ENCODE measurements around the gene ODAM.
"Not testable (repeated sequence)": the region's sequence is repeated elsewhere in the genome, so short reads cannot be mapped to it uniquely, and the experiment has no call there.

The ODAM gene

DNA sequence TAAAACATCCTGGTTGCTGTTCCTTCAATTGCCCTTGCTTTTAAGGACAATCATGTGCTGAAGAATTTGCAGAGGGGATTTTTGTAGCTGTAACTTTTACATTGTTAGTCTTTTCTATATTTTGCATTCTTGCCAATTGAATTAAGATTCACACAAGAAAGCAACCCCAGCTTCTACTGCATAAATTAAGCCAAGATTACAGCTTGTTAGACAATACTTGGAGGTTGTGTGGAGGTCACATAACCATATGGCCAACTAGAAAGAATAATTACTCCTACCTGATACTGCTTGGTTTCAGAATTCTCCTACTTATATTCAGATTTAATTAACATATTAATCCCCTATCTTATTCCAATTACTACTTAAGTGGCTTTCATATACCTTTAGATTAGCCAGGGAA, 26.3 kb downstream of the ODAM start:
- DNase-seq (ENCODE audit: low read depth): not testable (repeated sequence)

DNA sequence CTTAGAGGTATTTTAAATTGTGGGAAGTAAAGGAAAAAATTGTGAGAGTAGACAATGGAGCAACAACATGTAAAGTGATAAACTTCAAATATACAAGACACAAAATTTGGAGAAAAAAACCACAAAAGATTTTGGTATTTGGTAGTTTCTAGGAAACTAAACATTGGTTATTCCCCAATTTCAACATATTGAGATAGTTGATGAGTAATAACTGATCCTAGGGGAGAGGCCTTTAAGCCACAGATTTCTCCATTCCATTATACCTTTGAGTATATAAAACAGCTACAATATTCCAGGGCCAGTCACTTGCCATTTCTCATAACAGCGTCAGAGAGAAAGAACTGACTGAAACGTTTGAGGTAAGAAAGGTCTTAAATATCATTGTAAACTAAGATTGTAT, 30.3 kb downstream of the ODAM start, which contains the start of gene FDCSP:
FDCSP (plus strand) TSS at position 301 of the 400 bp plus-strand sequence. CDS start 5,071 bp downstream, outside the sequence.
- no peak for DNase-seq (ENCODE audit: low read depth)

DNA sequence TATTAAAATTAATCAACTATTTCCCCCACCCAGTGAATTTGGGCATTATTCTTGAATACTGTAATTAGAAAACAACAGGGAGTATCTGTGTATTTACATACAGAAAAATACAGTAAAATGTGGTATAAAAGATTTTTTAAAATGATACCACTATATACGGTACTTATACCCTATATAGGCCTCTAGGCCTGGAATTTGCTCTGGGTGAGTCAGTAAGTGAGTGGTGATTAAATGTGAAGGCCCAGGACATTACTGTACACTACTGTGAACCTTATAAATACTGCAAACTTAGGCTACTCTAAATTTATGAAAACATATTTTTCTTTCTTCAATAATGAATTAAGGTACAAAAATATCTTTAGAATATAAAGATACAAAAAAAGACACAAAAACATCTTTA, 40.6 kb downstream of the ODAM start:
- no peak for DNase-seq (ENCODE audit: low read depth)

DNA sequence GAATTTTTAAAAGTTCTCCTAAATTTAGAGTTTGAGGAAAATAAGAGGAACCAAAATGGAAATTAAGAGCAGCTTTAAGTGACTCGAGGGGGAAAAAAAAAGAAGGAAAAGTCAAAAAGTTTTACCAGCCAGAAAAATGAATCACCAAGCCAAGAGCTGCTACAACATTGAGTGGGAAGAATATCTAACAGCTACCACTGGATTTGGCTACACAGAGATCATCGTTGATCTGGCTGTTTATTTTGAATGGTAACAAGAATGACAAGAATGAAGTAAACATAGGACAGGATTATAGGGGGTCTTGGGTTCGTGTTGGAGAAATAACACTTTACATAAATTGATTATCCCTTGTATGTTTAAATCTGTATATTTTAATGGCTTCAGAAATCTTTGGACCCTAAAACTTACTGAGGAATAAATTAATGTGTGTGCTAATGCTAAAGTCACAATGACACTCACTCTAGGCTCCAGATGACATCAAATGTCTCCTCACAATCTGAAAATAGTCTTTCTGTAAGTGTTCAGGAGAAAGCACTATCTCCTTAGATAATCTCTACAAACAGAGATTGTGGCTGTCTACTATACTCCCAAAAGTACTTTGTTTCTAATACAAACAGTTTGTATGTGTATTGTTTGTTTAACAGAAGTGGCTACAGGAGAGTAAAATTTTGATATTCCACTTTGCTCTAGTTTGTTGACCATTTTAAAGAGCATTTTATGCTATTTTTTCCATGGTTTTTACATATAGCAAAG, 43.8 kb downstream of the ODAM start:
- no peak for DNase-seq (ENCODE audit: low read depth)

DNA sequence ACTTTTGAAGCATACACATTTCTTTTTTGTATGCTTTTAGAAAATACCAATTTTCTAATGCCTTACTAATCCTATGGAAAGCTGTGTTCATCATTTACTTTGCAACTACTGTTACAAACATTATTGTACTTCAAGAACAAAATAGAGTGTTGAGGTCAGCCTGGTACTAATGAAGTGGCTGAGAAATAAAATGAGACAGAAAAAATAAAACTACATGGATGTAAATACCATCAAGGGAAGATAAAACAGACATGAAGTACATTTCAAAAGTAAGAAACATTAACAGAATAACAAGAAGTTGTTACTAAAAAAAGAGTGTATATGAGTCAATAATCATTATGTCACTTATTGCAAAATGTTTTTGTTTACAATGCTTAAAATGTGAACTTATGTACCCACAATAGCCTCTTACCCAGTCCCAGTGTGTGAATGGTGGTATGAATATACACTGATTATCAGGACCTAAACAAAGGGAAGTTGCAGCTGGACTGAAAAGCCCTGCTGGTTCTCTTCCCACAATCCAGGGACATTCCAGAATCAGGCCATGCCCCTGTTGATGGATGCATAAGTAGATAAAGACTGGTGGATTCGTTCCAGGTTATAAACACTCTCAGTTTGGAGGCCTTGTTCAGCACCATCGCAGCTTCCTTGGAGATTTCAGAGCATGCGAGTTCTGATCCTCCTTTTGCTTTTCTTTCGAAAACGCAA, 44.5 kb downstream of the ODAM start:
- no peak for DNase-seq (ENCODE audit: low read depth)

DNA sequence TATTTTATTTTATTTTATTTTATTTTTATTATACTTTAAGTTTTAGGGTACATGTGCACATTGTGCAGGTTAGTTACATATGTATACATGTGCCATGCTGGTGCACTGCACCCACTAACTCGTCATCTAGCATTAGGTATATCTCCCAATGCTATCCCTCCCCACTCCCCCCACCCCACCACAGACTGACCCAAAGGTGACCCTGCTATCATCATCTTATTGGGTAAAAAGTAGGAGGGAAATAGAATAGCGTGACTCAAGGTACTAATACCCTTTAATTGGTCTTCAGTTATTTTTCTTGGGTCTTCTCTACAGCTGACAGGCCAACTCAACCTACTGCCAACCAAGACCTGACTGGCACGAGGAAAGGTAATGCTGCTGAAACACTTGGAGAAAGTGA, 46.8 kb downstream of the ODAM start, which contains the start of gene CSN3:
CSN3 (plus strand) TSS at position 301 of the 400 bp plus-strand sequence. CDS start 2,223 bp downstream, outside the sequence.
- DNase-seq (ENCODE audit: low read depth): not testable (repeated sequence)

DNA sequence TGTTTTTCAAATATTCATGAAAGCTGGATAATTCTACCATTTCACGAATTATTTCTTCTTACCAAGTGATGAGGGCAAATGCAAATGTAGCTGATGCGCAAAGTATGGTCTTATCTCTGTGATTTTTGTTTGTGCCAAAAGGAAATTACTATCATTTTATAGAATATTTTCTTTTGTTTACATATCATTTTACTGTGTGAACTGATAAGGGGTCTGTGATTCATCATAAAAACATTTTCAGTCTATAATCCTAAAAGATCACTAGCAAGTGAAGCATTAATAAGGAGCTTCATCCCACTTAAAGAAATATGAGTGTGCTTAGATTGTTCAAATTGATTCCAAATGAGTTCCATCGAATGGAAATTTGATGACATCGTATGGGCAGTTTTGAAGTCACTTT, 47.6 kb downstream of the ODAM start:
- no peak for DNase-seq (ENCODE audit: low read depth)

DNA sequence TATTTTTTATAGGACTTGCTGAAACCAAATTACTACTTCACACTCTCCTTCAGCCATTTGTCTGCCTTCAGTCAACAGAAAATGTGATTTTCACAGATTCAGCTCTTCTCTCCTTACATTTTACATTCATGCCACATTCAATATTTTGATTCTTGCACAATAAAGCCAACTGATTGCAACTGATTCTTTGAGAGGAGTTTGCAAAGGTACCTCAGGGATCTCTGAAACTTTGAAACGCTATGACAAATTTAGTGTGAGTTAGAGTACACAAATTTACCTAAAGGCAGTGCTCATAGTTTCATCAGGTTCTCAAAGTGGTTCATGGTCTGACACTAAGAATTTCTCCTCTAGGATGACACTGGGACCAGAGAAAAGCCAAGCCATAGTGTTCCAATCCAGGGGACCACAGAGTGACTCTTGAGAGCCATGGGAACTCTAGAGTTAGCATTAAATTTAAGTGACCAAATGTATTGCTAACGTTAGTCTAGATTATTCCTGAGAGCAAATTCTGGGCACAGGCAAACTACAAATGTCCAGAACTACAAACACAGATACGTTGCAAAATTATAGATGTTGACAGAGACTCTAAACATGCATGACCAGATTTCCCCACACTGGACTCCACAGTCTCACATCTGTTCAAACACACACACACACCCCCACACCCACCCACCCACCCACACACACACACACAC, 55.9 kb downstream of the ODAM start:
- DNase-seq (ENCODE audit: low read depth): no peak

DNA sequence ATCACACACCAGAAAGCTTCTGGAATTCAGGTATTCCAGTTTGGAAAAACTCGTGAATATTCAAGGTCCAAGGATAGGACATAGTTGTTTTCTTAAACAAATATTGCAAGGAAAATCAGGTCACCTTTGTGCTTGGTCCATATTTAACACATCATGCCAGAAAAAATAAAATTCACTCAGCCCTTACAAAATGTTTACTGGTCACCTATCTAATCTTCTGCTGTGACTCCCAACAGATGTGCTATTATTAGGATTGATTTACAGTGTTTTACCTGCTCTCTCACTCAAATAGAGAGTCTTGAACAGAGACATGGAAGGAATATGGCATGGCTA, 56.4 kb downstream of the ODAM start:
- no peak for DNase-seq (ENCODE audit: low read depth)

Data from EH (cell line).